ENCODE measurements around the gene TRIM34. TPM values are rescaled to one million over a fixed set of nuclear protein-coding genes. Genes with fewer than 3 reads are reported as not detected.

Gene TRIM34
- total RNA-seq, 1 experiment from 2014 or later, result 1.4 TPM

GRCh38 chr11:5604896-5605295, 19.9 kb upstream of the TRIM34 start:
- Histone ChIP-seq H3K27me3 (ENCODE audit: control insufficient read depth, insufficient read depth, low read length) (no peaks in the 10 kb centered on the region), H3K4me3 (ENCODE audit: insufficient read depth, low read depth, low read length) (no peak overlapping the region), H3K36me3 (replicated peaks; ENCODE audit: control insufficient read depth, insufficient read depth, low read length) (peaks cover 29% of the 10 kb centered on the region)
- no peak for DNase-seq

GRCh38 chr11:5605849-5606248, 19.0 kb upstream of the TRIM34 start:
- no peak for DNase-seq
- Histone ChIP-seq H3K4me3 (ENCODE audit: insufficient read depth, low read depth, low read length) (no peak overlapping the region), H3K27me3 (ENCODE audit: control insufficient read depth, insufficient read depth, low read length) (no peaks in the 10 kb centered on the region), H3K36me3 (replicated peaks; ENCODE audit: control insufficient read depth, insufficient read depth, low read length) (peaks cover 36% of the 10 kb centered on the region)

GRCh38 chr11:5608808-5609207, 16.0 kb upstream of the TRIM34 start:
- DNase-seq, result no peak
- Histone ChIP-seq H3K27me3 (ENCODE audit: control insufficient read depth, insufficient read depth, low read length) (no peaks in the 10 kb centered on the region), H3K36me3 (replicated peaks; ENCODE audit: control insufficient read depth, insufficient read depth, low read length) (peaks cover 40% of the 10 kb centered on the region), H3K4me3 (ENCODE audit: insufficient read depth, low read depth, low read length) (no peak overlapping the region)

GRCh38 chr11:5610446-5610845, 14.4 kb upstream of the TRIM34 start:
- no peaks in the 10 kb centered on the region for H3K27me3 ChIP-seq (ENCODE audit: control insufficient read depth, insufficient read depth, low read length)
- peaks cover 32% of the 10 kb centered on the region for H3K36me3 ChIP-seq (replicated peaks; ENCODE audit: control insufficient read depth, insufficient read depth, low read length)
- no peak for DNase-seq
- no peak overlapping the region for H3K4me3 ChIP-seq (ENCODE audit: insufficient read depth, low read depth, low read length)

- H3K36me3 ChIP-seq (replicated peaks; ENCODE audit: control insufficient read depth, insufficient read depth, low read length), result peaks cover 27% of the 10 kb centered on the region
- DNase-seq, result peak; percentile 61
- H3K27me3 ChIP-seq (ENCODE audit: control insufficient read depth, insufficient read depth, low read length), result no peaks in the 10 kb centered on the region
- no peak overlapping the region for H3K4me3 ChIP-seq (ENCODE audit: insufficient read depth, low read depth, low read length)
These were observed 13.2 kb upstream of the TRIM34 start for GRCh38 chr11:5611627-5612026.

GRCh38 chr11:5618807-5619206, 6.0 kb upstream of the TRIM34 start:
- no peaks in the 10 kb centered on the region for H3K27me3 ChIP-seq (ENCODE audit: control insufficient read depth, insufficient read depth, low read length)
- no peak for DNase-seq
- no peaks in the 10 kb centered on the region for H3K36me3 ChIP-seq (replicated peaks; ENCODE audit: control insufficient read depth, insufficient read depth, low read length)
- no peak overlapping the region for H3K4me3 ChIP-seq (ENCODE audit: insufficient read depth, low read depth, low read length)

GRCh38 chr11:5620651-5621521, 3.9 kb upstream of the TRIM34 start:
- DNase-seq, result peak; percentile 17
- Histone ChIP-seq H3K27me3 (ENCODE audit: control insufficient read depth, insufficient read depth, low read length) (no peaks in the 10 kb centered on the region), H3K36me3 (replicated peaks; ENCODE audit: control insufficient read depth, insufficient read depth, low read length) (no peaks in the 10 kb centered on the region), H3K4me3 (ENCODE audit: insufficient read depth, low read depth, low read length) (no peak overlapping the region)

- Histone ChIP-seq H3K4me3 (ENCODE audit: insufficient read depth, low read depth, low read length) (no peak overlapping the region), H3K36me3 (replicated peaks; ENCODE audit: control insufficient read depth, insufficient read depth, low read length) (no peaks in the 10 kb centered on the region), H3K27me3 (ENCODE audit: control insufficient read depth, insufficient read depth, low read length) (no peaks in the 10 kb centered on the region)
- DNase-seq, result no peak
These were observed 3.2 kb upstream of the TRIM34 start for GRCh38 chr11:5621580-5621979.

GRCh38 chr11:5622802-5623201, 2.0 kb upstream of the TRIM34 start:
- no peak for DNase-seq
- no peaks in the 10 kb centered on the region for H3K36me3 ChIP-seq (replicated peaks; ENCODE audit: control insufficient read depth, insufficient read depth, low read length)
- H3K27me3 ChIP-seq (ENCODE audit: control insufficient read depth, insufficient read depth, low read length), result no peaks in the 10 kb centered on the region
- H3K4me3 ChIP-seq (ENCODE audit: insufficient read depth, low read depth, low read length), result no peak overlapping the region

- no peak for DNase-seq
- Histone ChIP-seq H3K36me3 (replicated peaks; ENCODE audit: control insufficient read depth, insufficient read depth, low read length) (no peaks in the 10 kb centered on the region), H3K4me3 (ENCODE audit: insufficient read depth, low read depth, low read length) (no peak overlapping the region), H3K27me3 (ENCODE audit: control insufficient read depth, insufficient read depth, low read length) (no peaks in the 10 kb centered on the region)
These were observed 480 bp downstream of the TRIM34 start for GRCh38 chr11:5625281-5625680.

GRCh38 chr11:5626196-5626595, 1.4 kb downstream of the TRIM34 start:
- Histone ChIP-seq H3K36me3 (replicated peaks; ENCODE audit: control insufficient read depth, insufficient read depth, low read length) (no peaks in the 10 kb centered on the region), H3K4me3 (ENCODE audit: insufficient read depth, low read depth, low read length) (no peak overlapping the region), H3K27me3 (ENCODE audit: control insufficient read depth, insufficient read depth, low read length) (no peaks in the 10 kb centered on the region)
- DNase-seq, result no peak

GRCh38 chr11:5631417-5631816, 6.6 kb downstream of the TRIM34 start:
- Histone ChIP-seq H3K27me3 (ENCODE audit: control insufficient read depth, insufficient read depth, low read length) (no peaks in the 10 kb centered on the region), H3K36me3 (replicated peaks; ENCODE audit: control insufficient read depth, insufficient read depth, low read length) (no peaks in the 10 kb centered on the region), H3K4me3 (ENCODE audit: insufficient read depth, low read depth, low read length) (no peak overlapping the region)
- no peak for DNase-seq

GRCh38 chr11:5631969-5632635, 7.3 kb downstream of the TRIM34 start:
- no peaks in the 10 kb centered on the region for H3K36me3 ChIP-seq (replicated peaks; ENCODE audit: control insufficient read depth, insufficient read depth, low read length)
- no peak overlapping the region for H3K4me3 ChIP-seq (ENCODE audit: insufficient read depth, low read depth, low read length)
- DNase-seq, result no peak
- H3K27me3 ChIP-seq (ENCODE audit: control insufficient read depth, insufficient read depth, low read length), result no peaks in the 10 kb centered on the region

GRCh38 chr11:5639953-5640352, 15.2 kb downstream of the TRIM34 start:
- no peak for DNase-seq
- Histone ChIP-seq H3K4me3 (ENCODE audit: insufficient read depth, low read depth, low read length) (no peak overlapping the region), H3K36me3 (replicated peaks; ENCODE audit: control insufficient read depth, insufficient read depth, low read length) (no peaks in the 10 kb centered on the region), H3K27me3 (ENCODE audit: control insufficient read depth, insufficient read depth, low read length) (no peaks in the 10 kb centered on the region)

GRCh38 chr11:5643585-5643984, 18.8 kb downstream of the TRIM34 start:
- Histone ChIP-seq H3K27me3 (ENCODE audit: control insufficient read depth, insufficient read depth, low read length) (no peaks in the 10 kb centered on the region), H3K4me3 (ENCODE audit: insufficient read depth, low read depth, low read length) (no peak overlapping the region), H3K36me3 (replicated peaks; ENCODE audit: control insufficient read depth, insufficient read depth, low read length) (no peaks in the 10 kb centered on the region)
- DNase-seq, result no peak
